Gastrocnemius medialis (tissue), 4 donors: ENCODE measurements around the gene SGMS1. TPM values are rescaled to one million over a fixed set of nuclear protein-coding genes. Genes with fewer than 3 reads are reported as not detected.

Source experiments
- ATAC-seq, 2 donors: fragments of 150-250 bp; one replicate each; pipeline ENCODE4 v1.9.1; 2016
- DNase-seq, 2 donors: peaks; one replicate each; pipeline ENCODE4 v3.0.0-alpha.2; 2019
- H3K27ac ChIP-seq, 4 donors: fragments of 200-600 bp; sonication (generic); 1 replicate in 1 of 4; 2 replicates in 3 of 4; pipeline ENCODE4 v1.5.1; 2016 to 2018; ENCODE audit warnings: mild to moderate bottlenecking in 2 of 4, moderate library complexity in 1 of 4
- H3K27me3 ChIP-seq, 3 donors: fragments of 200-600 bp; sonication (generic) in 2 of 3; 1 replicate in 1 of 3; 2 replicates in 2 of 3; pipeline versions ENCODE4 v1.5.1 to v1.6.0; 2016 to 2019; ENCODE audit warnings: mild to moderate bottlenecking in 1 of 3, moderate library complexity in 1 of 3
- H3K36me3 ChIP-seq, 2 donors: fragments of 200-600 bp; sonication (generic) in 1 of 2; one replicate each; pipeline ENCODE4 v1.5.1; 2017 to 2018
- H3K4me1 ChIP-seq, 2 donors: fragments of 200-600 bp; sonication (generic) in 1 of 2; one replicate each; pipeline ENCODE4 v1.5.1; 2016 to 2017; ENCODE audit warnings: mild to moderate bottlenecking in 2 of 2
- H3K4me3 ChIP-seq, 4 donors: fragments of 200-600 bp; sonication (generic) in 3 of 4; 1 replicate in 1 of 4; 2 replicates in 3 of 4; pipeline ENCODE4 v1.5.1; 2016 to 2019; ENCODE audit warnings: mild to moderate bottlenecking in 2 of 4
- H3K9me3 ChIP-seq, 3 donors: fragments of 200-600 bp; sonication (generic) in 2 of 3; 1 replicate in 1 of 3; 2 replicates in 2 of 3; pipeline ENCODE4 v1.5.1; 2016 to 2019
- POLR2A ChIP-seq, 2 donors: fragments of 450-650 bp; IDR thresholded peaks; one replicate each; pipeline ENCODE4 v1.6.1; 2017; ENCODE audit warnings: antibody characterized with exemption in 2 of 2, mild to moderate bottlenecking in 2 of 2, moderate library complexity in 2 of 2
- in situ Hi-C, 4 donors: fragments of 200-750 bp; cut with MboI; loops; one replicate each; pipeline versions ENCODE4 v1.15.0 to v1.8.0; 2017; ENCODE audit warnings: low sequenced_read_pairs in 4 of 4
- intact Hi-C: fragments of 100-400 bp; cut with DNase I; formaldehyde crosslinking; loops from one replicate; pipeline ENCODE4 v1.15.1; 2023; ENCODE audit warnings: low total_unique reads
- total RNA-seq, 4 donors: library from RNA; depleted of rRNA; stranded (reverse); fragments of >200 nt; gene quantifications; one replicate each; pipeline versions ENCODE4 v1.1.0 to v1.2.3, GENCODE V29; 2016
- TF ChIP-seq, protein P1 (sequence below), 5 experiments: fragments of 450-650 bp in 3 of 5; fragments of 200-600 bp in 2 of 5; sonication (generic) in 2 of 5; IDR thresholded peaks in 4 of 5; conservative IDR thresholded peaks in 1 of 5; 1 replicate in 4 of 5; 2 replicates in 1 of 5; pipeline ENCODE4 v1.5.1; 2016 to 2019; ENCODE audit warnings: antibody characterized with exemption in 5 of 5, mild to moderate bottlenecking in 3 of 5, moderate library complexity in 3 of 5

The SGMS1 gene
- total RNA-seq, 4 donors from 2014 or later = 17.6 to 30.7 (median 25.0) TPM

- in situ Hi-C loops (no loop called here), intact Hi-C loops (no loop called here)
- no peaks in the 10 kb centered on the region for H3K27me3 ChIP-seq
- DNase-seq = no peak
- H3K4me1 ChIP-seq = peaks cover 33 to 52% of the 10 kb centered on the region in 2 donors
- TF ChIP-seq, protein P1, sequence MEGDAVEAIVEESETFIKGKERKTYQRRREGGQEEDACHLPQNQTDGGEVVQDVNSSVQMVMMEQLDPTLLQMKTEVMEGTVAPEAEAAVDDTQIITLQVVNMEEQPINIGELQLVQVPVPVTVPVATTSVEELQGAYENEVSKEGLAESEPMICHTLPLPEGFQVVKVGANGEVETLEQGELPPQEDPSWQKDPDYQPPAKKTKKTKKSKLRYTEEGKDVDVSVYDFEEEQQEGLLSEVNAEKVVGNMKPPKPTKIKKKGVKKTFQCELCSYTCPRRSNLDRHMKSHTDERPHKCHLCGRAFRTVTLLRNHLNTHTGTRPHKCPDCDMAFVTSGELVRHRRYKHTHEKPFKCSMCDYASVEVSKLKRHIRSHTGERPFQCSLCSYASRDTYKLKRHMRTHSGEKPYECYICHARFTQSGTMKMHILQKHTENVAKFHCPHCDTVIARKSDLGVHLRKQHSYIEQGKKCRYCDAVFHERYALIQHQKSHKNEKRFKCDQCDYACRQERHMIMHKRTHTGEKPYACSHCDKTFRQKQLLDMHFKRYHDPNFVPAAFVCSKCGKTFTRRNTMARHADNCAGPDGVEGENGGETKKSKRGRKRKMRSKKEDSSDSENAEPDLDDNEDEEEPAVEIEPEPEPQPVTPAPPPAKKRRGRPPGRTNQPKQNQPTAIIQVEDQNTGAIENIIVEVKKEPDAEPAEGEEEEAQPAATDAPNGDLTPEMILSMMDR (IDR thresholded peaks at IDR 0.05 in 4 of 5, conservative IDR thresholded peaks at IDR 0.05 in 1 of 5) = no peak
- no peak for TF ChIP-seq POLR2A (IDR thresholded peaks at IDR 0.05)
- no peaks in the 10 kb centered on the region for H3K36me3 ChIP-seq
- H3K27ac ChIP-seq = no peak overlapping the region
- ATAC-seq = no peak
- no peak overlapping the region for H3K4me3 ChIP-seq
- no peaks in the 10 kb centered on the region for H3K9me3 ChIP-seq
Measured at GRCh38 chr10:50375745-50376144, 248.0 kb downstream of the SGMS1 start.

DNA sequence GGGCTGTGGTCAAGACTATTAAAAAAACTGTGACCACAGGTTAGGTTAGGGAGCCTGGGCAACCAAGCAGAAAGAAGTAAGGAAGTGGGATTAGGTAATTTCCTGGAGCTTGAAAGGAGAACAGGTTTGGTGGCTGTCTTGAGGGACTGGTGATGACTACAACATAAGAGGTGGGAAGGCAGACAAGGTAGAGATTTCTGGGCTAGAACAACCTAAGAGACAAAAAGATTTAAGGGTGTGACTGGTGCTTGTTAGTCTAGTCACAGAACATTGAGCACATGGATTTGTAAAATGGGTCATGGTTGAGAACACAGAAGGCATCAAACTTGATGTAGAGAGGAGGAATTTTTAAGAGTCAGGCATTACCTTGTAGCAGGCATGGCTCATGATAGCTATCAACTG, 248.7 kb downstream of the SGMS1 start:
- Histone ChIP-seq H3K9me3 (no peaks in the 10 kb centered on the region), H3K4me3 (no peak overlapping the region), H3K27me3 (no peaks in the 10 kb centered on the region), H3K36me3 (no peaks in the 10 kb centered on the region), H3K27ac (peak overlapping the region; percentile 11 to 71 (median 35)), H3K4me1 (peaks cover 30 to 45% of the 10 kb centered on the region in 2 donors)
- no peak for DNase-seq
- in situ Hi-C loops = no loop called here
- intact Hi-C loops = no loop called here
- TF ChIP-seq POLR2A (IDR thresholded peaks at IDR 0.05) = no peak
- TF ChIP-seq, protein P1 (IDR thresholded peaks at IDR 0.05 in 4 of 5, conservative IDR thresholded peaks at IDR 0.05 in 1 of 5) = no peak
- ATAC-seq = no peak

DNA sequence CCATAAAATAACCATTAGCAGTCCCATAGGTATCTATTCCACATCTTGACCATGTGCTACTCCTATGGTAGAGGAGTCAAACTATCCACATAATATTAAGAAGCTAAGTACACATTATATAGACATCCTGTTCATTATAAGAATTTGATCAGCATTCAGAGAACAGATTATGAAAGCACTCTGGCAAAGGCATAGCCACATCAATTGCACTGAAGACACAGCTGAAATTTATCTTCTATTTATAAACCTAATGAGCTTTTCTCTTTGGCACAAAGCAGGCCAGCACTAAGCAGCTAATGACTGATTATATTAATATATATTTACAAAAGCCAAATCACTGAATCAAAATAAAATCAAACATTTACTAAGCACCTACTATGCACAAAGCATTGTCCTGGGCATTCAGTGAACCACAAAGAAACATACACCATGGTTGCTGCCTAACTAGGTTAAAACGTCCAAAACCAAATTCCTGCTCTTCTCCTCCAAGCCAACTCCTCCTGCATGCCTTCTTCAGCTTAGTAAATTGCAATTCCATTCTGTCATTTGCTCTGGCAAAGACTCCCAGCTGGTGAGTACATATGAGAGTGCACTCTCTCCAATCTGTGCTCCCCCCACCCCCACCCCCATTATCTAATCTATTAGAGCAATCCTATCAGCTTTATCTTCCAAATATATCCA, 249.8 kb downstream of the SGMS1 start:
- H3K4me3 ChIP-seq = no peak overlapping the region
- DNase-seq = no peak
- H3K36me3 ChIP-seq = no peaks in the 10 kb centered on the region
- no peaks in the 10 kb centered on the region for H3K9me3 ChIP-seq
- H3K27me3 ChIP-seq = no peaks in the 10 kb centered on the region
- TF ChIP-seq, protein P1 (IDR thresholded peaks at IDR 0.05 in 4 of 5, conservative IDR thresholded peaks at IDR 0.05 in 1 of 5) = no peak
- TF ChIP-seq POLR2A (IDR thresholded peaks at IDR 0.05) = no peak
- ATAC-seq = peak in 1 of 2 donors; percentile 53
- intact Hi-C loops (no loop called here), in situ Hi-C loops (no loop called here)
- H3K4me1 ChIP-seq = peaks cover 26 to 39% of the 10 kb centered on the region in 2 donors
- H3K27ac ChIP-seq = peak overlapping the region; percentile 30 to 71 (median 47)

GRCh38 chr10:50369931-50370330, 253.8 kb downstream of the SGMS1 start:
- DNase-seq (no peak), ATAC-seq (no peak)
- H3K9me3 ChIP-seq = no peaks in the 10 kb centered on the region
- intact Hi-C loops = no loop called here
- in situ Hi-C loops = no loop called here
- peaks cover 22 to 43% of the 10 kb centered on the region in 2 donors for H3K4me1 ChIP-seq
- H3K27me3 ChIP-seq = no peaks in the 10 kb centered on the region
- TF ChIP-seq POLR2A (IDR thresholded peaks at IDR 0.05) = no peak
- TF ChIP-seq, protein P1 (IDR thresholded peaks at IDR 0.05 in 4 of 5, conservative IDR thresholded peaks at IDR 0.05 in 1 of 5) = no peak
- H3K36me3 ChIP-seq = no peaks in the 10 kb centered on the region
- H3K4me3 ChIP-seq = no peak overlapping the region
- no peak overlapping the region for H3K27ac ChIP-seq
